A673 (cell line): ENCODE results near the gene OST4. TPM values are rescaled to one million over a fixed set of nuclear protein-coding genes. Genes with fewer than 3 reads are reported as not detected.
"Not testable (repeated sequence)": the region's sequence is repeated elsewhere in the genome, so short reads cannot be mapped to it uniquely, and the experiment has no call there.

ENCODE experiments used
- BruUV-seq: library from RNA; stranded (reverse); fragments of 400-500 nt; replicated peaks from 2 replicates; lab custom pipeline; 2021; lab: Mats Ljungman, UMichigan
- CTCF ChIA-PET: fragments of 300-600 bp; sonication (Branson Sonifier 250); formaldehyde crosslinking; loops from one replicate; lab custom pipeline; 2022; ENCODE audit warnings: antibody characterized with exemption; lab: Charles Lee
- POLR2A ChIA-PET: fragments of 300-600 bp; sonication (Branson Sonifier 250); formaldehyde crosslinking; loops from one replicate; lab custom pipeline; 2022; ENCODE audit warnings: antibody characterized with exemption; ENCODE audit not compliant: low non-redundant PET; lab: Charles Lee
- DNase-seq: peaks from one replicate; pipeline ENCODE4 v3.0.0-alpha.2; 2015; ENCODE audit warnings: low spot score
- H3K27ac ChIP-seq: fragments of 200-600 bp; sonication (generic); 2 replicates; pipeline ENCODE4 v1.5.1; 2016; ENCODE audit warnings: mixed run types, low read depth, mild to moderate bottlenecking, mixed read lengths, antibody characterized with exemption, low read length; ENCODE audit not compliant: poor library complexity, severe bottlenecking
- H3K27me3 ChIP-seq: fragments of 200-600 bp; sonication (generic); replicated peaks from 2 replicates; pipeline ENCODE4 v1.6.1; 2017; ENCODE audit warnings: mixed run types, low read depth, mild to moderate bottlenecking, mixed read lengths, antibody characterized with exemption, low read length; ENCODE audit not compliant: insufficient read depth, poor library complexity
- H3K36me3 ChIP-seq: fragments of 200-600 bp; sonication (generic); 2 replicates; pipeline ENCODE4 v1.6.1; 2016; ENCODE audit warnings: mixed run types, mild to moderate bottlenecking, mixed read lengths, antibody characterized with exemption, low read length; ENCODE audit not compliant: insufficient read depth, poor library complexity, severe bottlenecking
- H3K4me1 ChIP-seq: fragments of 200-600 bp; sonication (generic); 2 replicates; pipeline ENCODE4 v1.6.1; 2017; ENCODE audit warnings: mixed run types, mild to moderate bottlenecking, mixed read lengths, antibody characterized with exemption, low read length; ENCODE audit not compliant: insufficient read depth, poor library complexity, severe bottlenecking
- H3K4me3 ChIP-seq: fragments of 200-600 bp; sonication (generic); 2 replicates; pipeline ENCODE4 v1.5.1; 2016; ENCODE audit warnings: low read depth, mixed run types, mild to moderate bottlenecking, mixed read lengths, low read length; ENCODE audit not compliant: poor library complexity, severe bottlenecking
- H3K9me3 ChIP-seq: fragments of 200-600 bp; sonication (generic); 2 replicates; pipeline ENCODE4 v1.6.1; 2016; ENCODE audit warnings: mixed run types, low read depth, mild to moderate bottlenecking, mixed read lengths, antibody characterized with exemption, low read length; ENCODE audit not compliant: poor library complexity, severe bottlenecking
- EZH2 ChIP-seq: fragments of 200-600 bp; sonication (generic); IDR thresholded peaks from 2 replicates; pipeline ENCODE4 v1.6.1; 2017; ENCODE audit warnings: borderline replicate concordance, low read depth, mild to moderate bottlenecking, mixed read lengths, antibody characterized with exemption, low read length; ENCODE audit not compliant: poor library complexity, severe bottlenecking
- intact Hi-C: fragments of 100-400 bp; cut with micrococcal nuclease; formaldehyde crosslinking; loops from one replicate; pipeline ENCODE4 v1.10.0; 2022; ENCODE audit not compliant: unreplicated experiment
- total RNA-seq: library from RNA; stranded (reverse); gene quantifications from 2 replicates; pipeline ENCODE4 v1.2.3, GENCODE V29; 2021
- TF ChIP-seq, protein P1 (sequence below): fragments of 300-800, 200-600 bp; sonication (generic); conservative IDR thresholded peaks from 2 replicates; pipeline ENCODE4 v1.5.1; 2017; ENCODE audit warnings: low read depth, mild to moderate bottlenecking, antibody characterized with exemption, low read length, moderate library complexity, mixed read lengths

OST4 gene
- total RNA-seq, 1 experiment from 2014 or later, result 235 TPM

- H3K36me3 ChIP-seq, result no peaks in the 10 kb centered on the region
- BruUV-seq, result no TSS peak
- H3K27me3 ChIP-seq, result no peaks in the 10 kb centered on the region
- TF ChIP-seq, protein P1, sequence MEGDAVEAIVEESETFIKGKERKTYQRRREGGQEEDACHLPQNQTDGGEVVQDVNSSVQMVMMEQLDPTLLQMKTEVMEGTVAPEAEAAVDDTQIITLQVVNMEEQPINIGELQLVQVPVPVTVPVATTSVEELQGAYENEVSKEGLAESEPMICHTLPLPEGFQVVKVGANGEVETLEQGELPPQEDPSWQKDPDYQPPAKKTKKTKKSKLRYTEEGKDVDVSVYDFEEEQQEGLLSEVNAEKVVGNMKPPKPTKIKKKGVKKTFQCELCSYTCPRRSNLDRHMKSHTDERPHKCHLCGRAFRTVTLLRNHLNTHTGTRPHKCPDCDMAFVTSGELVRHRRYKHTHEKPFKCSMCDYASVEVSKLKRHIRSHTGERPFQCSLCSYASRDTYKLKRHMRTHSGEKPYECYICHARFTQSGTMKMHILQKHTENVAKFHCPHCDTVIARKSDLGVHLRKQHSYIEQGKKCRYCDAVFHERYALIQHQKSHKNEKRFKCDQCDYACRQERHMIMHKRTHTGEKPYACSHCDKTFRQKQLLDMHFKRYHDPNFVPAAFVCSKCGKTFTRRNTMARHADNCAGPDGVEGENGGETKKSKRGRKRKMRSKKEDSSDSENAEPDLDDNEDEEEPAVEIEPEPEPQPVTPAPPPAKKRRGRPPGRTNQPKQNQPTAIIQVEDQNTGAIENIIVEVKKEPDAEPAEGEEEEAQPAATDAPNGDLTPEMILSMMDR, result no peak
- no peak for TF ChIP-seq EZH2
- ChIA-PET CTCF (no interaction called here), POLR2A (no interaction called here)
- no peak for DNase-seq
- H3K4me3 ChIP-seq, result no peak overlapping the region
- peaks cover 51% of the 10 kb centered on the region for H3K4me1 ChIP-seq
- no peaks in the 10 kb centered on the region for H3K9me3 ChIP-seq
- intact Hi-C loops, result no loop called here
- H3K27ac ChIP-seq, result no peak overlapping the region
Measured at GRCh38 chr2:27076323-27076722, 4.9 kb upstream of the OST4 start.

DNA sequence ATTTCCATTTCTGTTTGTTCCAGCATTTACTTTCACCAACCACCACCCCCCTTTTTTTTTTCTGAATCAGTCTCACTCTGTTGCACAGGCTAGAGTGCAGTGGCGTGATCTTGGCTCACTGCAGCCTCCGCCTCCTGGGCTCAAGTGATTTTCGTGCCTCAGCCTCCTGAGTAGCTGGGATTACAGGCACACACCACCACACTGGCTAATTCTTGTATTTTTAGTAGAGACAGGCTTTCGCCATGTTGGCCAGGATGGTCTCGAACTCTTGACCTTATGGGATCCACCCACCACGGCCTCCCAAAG lies 4.1 kb upstream of the OST4 start:
- H3K27ac ChIP-seq, result peak overlapping the region; percentile 45
- H3K36me3 ChIP-seq, H3K4me3 ChIP-seq, DNase-seq, CTCF ChIA-PET, BruUV-seq, intact Hi-C loops, POLR2A ChIA-PET, H3K9me3 ChIP-seq, H3K27me3 ChIP-seq: not testable (repeated sequence)
- peaks cover 46% of the 10 kb centered on the region for H3K4me1 ChIP-seq

DNA sequence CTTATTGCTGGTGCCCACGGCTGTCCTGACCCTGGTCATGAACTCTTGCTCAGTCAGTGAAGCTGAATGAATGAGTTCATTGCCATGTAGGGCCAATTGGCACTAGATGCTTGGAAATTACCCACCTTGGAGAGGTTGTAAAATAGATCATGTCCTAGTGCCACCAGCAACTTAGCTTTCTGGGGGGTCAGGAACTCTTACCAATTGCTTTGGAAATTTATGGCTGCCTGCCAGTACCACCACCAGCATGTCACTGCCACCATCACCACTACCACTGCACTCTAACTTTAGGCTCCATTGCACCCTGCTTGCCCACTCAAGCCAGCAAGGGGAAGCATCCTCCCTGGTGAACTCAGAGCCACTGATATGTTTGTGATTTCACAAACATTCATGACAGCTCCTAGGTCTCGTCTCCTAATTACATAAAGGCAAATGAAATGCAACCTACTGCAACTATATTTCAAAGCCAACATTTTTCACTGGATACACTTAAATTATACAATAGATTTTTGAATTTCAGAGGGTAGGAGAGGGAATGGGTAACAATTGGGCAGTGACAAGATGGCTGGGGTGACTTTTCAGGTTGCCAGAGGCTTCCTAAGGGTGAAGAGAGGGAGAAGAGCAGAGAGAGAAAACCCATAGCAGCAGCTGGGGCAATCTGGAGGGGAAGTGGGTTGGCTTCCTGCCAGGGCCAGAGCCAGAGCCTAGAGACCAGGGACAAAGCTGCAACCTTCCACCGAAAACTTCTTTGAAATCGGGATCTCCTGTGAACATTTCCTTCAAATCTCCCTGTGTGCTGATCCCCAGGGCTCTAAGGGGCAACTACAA lies 3.5 kb upstream of the OST4 start:
- ChIA-PET POLR2A (interaction anchor here (0.6 kb wide), 1 partner anchor 19 kb away, joined by 3 read pairs; no protein-coding TSS in a partner anchor), CTCF (no interaction called here)
- no peaks in the 10 kb centered on the region for H3K9me3 ChIP-seq
- H3K27ac ChIP-seq, result peak overlapping the region; percentile 45
- H3K4me3 ChIP-seq, result no peak overlapping the region
- peaks cover 50% of the 10 kb centered on the region for H3K4me1 ChIP-seq
- H3K27me3 ChIP-seq, result no peaks in the 10 kb centered on the region
- intact Hi-C loops, result no loop called here
- peaks cover 3% of the 10 kb centered on the region for H3K36me3 ChIP-seq
- no peak for TF ChIP-seq EZH2
- TF ChIP-seq, protein P1, result no peak
- BruUV-seq, result no TSS peak
- DNase-seq, result peak; percentile 66
